Mesenchymal stem cell (in vitro differentiated cells and primary cell): ENCODE measurements around the gene ZNF280B.

Experiments used
- DNase-seq: peaks from one replicate; pipeline ENCODE4 v3.0.0-alpha.2; 2013
- H2AFZ ChIP-seq: one replicate; pipeline ENCODE4 v1.6.1; 2013; ENCODE audit warnings: low read depth, mild to moderate bottlenecking, control low read depth, inconsistent platforms, low read length, moderate library complexity
- H2AK5ac ChIP-seq: 2 replicates; pipeline ENCODE4 v1.6.1; 2013; ENCODE audit warnings: low read length, moderate library complexity, mild to moderate bottlenecking, inconsistent platforms; ENCODE audit not compliant: severe bottlenecking
- H2BK120ac ChIP-seq: one replicate; pipeline ENCODE4 v1.6.1; 2013; ENCODE audit warnings: low read depth, mild to moderate bottlenecking, inconsistent platforms, low read length, moderate library complexity
- H2BK12ac ChIP-seq, 2 experiments: one replicate each; pipeline ENCODE4 v1.6.1; 2013; ENCODE audit warnings: inconsistent platforms in 2 of 2, low read length in 2 of 2, mild to moderate bottlenecking in 2 of 2, moderate library complexity in 2 of 2, control low read depth in 1 of 2
- H2BK15ac ChIP-seq: one replicate; pipeline ENCODE4 v1.6.1; 2013; ENCODE audit warnings: mild to moderate bottlenecking, low read depth, inconsistent platforms; ENCODE audit not compliant: poor library complexity, severe bottlenecking
- H2BK5ac ChIP-seq: 2 replicates; pipeline ENCODE4 v1.6.1; 2013; ENCODE audit warnings: low read depth, mild to moderate bottlenecking, low read length, control low read depth, inconsistent platforms; ENCODE audit not compliant: poor library complexity, severe bottlenecking
- H3K14ac ChIP-seq, 2 experiments: one replicate each; pipeline ENCODE4 v1.6.1; 2013; ENCODE audit warnings: inconsistent platforms in 2 of 2, low read length in 2 of 2, control low read depth in 1 of 2, mild to moderate bottlenecking in 1 of 2, moderate library complexity in 1 of 2
- H3K18ac ChIP-seq, 2 experiments: one replicate each; pipeline ENCODE4 v1.6.1; 2013; ENCODE audit warnings: inconsistent platforms in 2 of 2, low read length in 2 of 2, control low read depth in 1 of 2, low read depth in 1 of 2, mild to moderate bottlenecking in 1 of 2
- H3K23ac ChIP-seq, 2 experiments: one replicate each; pipeline ENCODE4 v1.6.1; 2013; ENCODE audit warnings: inconsistent platforms in 2 of 2, low read length in 2 of 2, mild to moderate bottlenecking in 2 of 2, moderate library complexity in 2 of 2, control low read depth in 1 of 2
- H3K27ac ChIP-seq: 2 replicates; pipeline ENCODE4 v1.5.1; 2013; ENCODE audit warnings: mild to moderate bottlenecking, moderate library complexity, low read length, control low read depth, inconsistent platforms; ENCODE audit not compliant: poor library complexity, severe bottlenecking
- H3K27me3 ChIP-seq, 2 experiments: 2 replicates each; pipeline versions ENCODE4 v1.6.1 to v1.7.0; 2013; ENCODE audit warnings: low read length in 2 of 2, mild to moderate bottlenecking in 2 of 2, moderate library complexity in 2 of 2, control low read depth in 1 of 2, inconsistent platforms in 1 of 2; ENCODE audit not compliant: control insufficient read depth in 1 of 2, insufficient read depth in 1 of 2
- H3K36me3 ChIP-seq, 2 experiments: 2 replicates each; pipeline versions ENCODE4 v1.6.1 to v1.7.0; 2013; ENCODE audit warnings: low read length in 2 of 2, control low read depth in 1 of 2, inconsistent platforms in 1 of 2, low read depth in 1 of 2, mild to moderate bottlenecking in 1 of 2; ENCODE audit not compliant: insufficient read depth in 2 of 2, control insufficient read depth in 1 of 2
- H3K4ac ChIP-seq, 2 experiments: one replicate each; pipeline ENCODE4 v1.6.1; 2013; ENCODE audit warnings: inconsistent platforms in 2 of 2, low read length in 2 of 2, mild to moderate bottlenecking in 2 of 2, moderate library complexity in 2 of 2, control low read depth in 1 of 2, low read depth in 1 of 2
- H3K4me1 ChIP-seq: 2 replicates; pipeline ENCODE4 v1.6.1; 2013; ENCODE audit warnings: low read depth, low read length, control low read depth; ENCODE audit not compliant: control insufficient read depth, insufficient read depth
- H3K4me2 ChIP-seq: 2 replicates; pipeline ENCODE4 v1.6.1; 2013; ENCODE audit warnings: low read length, mild to moderate bottlenecking, inconsistent platforms; ENCODE audit not compliant: poor library complexity, severe bottlenecking
- H3K4me3 ChIP-seq, 2 experiments: 2 replicates each; pipeline versions ENCODE4 v1.5.1 to v1.7.0; 2013; ENCODE audit warnings: low read length in 2 of 2, mild to moderate bottlenecking in 2 of 2, control low read depth in 1 of 2, low read depth in 1 of 2; ENCODE audit not compliant: insufficient read depth in 1 of 2
- H3K79me1 ChIP-seq: replicated peaks from 2 replicates; pipeline ENCODE4 v1.6.1; 2013; ENCODE audit warnings: mild to moderate bottlenecking, control low read depth, low read length, inconsistent platforms; ENCODE audit not compliant: poor library complexity, severe bottlenecking
- H3K9ac ChIP-seq: 2 replicates; pipeline ENCODE4 v1.7.0; 2013; ENCODE audit warnings: mild to moderate bottlenecking, low read length, moderate library complexity
- H3K9me3 ChIP-seq: 2 replicates; pipeline ENCODE4 v1.7.0; 2013; ENCODE audit warnings: mild to moderate bottlenecking, low read length; ENCODE audit not compliant: control insufficient read depth
- H4K8ac ChIP-seq: one replicate; pipeline ENCODE4 v1.6.1; 2013; ENCODE audit warnings: inconsistent platforms, mild to moderate bottlenecking, low read length, moderate library complexity
- H4K91ac ChIP-seq: one replicate; pipeline ENCODE4 v1.6.1; 2013; ENCODE audit warnings: mild to moderate bottlenecking, low read length, inconsistent platforms
- WGBS: methylation state at CpG from one replicate; pipeline ENCODE4 v1.1.7; 2013; ENCODE audit warnings: mixed read lengths; 5-methylcytosine and 5-hydroxymethylcytosine counted together

ZNF280B gene

GRCh38 chr22:22552630-22553029, 44.1 kb upstream of the ZNF280B start:
- 33% methylated on average over 4 of the region's 4 CpGs for WGBS

DNA sequence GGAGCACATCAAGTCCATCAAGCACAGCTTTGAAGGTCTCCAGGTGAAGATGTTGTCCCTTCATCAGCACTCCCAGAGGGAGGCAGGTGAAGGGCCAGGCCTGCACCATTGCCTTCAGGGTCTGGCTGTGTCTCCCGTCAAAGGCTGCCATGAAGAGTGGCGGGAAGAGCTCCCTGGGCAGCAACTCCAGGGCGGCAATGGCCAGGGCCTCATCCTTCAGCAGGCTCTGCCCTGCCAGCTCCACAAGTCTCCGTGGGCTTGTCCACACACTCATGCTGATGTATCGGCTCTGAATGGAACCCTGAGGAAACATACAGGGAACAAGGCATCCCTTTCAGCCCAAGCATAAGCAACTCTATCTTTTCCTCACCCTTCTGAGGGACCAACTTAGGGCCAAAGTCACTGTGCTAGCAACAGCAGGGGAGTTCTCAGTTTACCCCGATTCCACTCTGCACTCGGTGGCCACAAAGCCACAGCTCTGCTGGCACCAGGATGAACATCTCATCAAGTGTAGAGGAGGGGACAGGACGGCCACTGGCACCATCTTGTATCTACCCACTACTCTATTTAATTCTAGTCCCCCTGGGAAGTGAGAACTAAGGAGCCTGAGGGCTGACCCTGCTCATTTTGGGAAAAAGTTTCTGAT, 42.4 kb upstream of the ZNF280B start:
- no peak overlapping the region for H2AFZ ChIP-seq
- no peaks in the 10 kb centered on the region for H3K9me3 ChIP-seq
- no peak overlapping the region for H3K4me3 ChIP-seq
- no peak overlapping the region for H3K18ac ChIP-seq
- WGBS: 81% methylated on average over 7 of the region's 8 CpGs
- H3K4ac ChIP-seq: no peak overlapping the region
- H2BK12ac ChIP-seq: no peak overlapping the region
- no peaks in the 10 kb centered on the region for H3K4me1 ChIP-seq
- H2BK5ac ChIP-seq: no peak overlapping the region
- no peak overlapping the region for H3K9ac ChIP-seq
- H3K36me3 ChIP-seq: no peaks in the 10 kb centered on the region
- no peak overlapping the region for H3K4me2 ChIP-seq
- H4K8ac ChIP-seq: no peak overlapping the region
- H2BK15ac ChIP-seq: no peak overlapping the region
- no peak overlapping the region for H2AK5ac ChIP-seq
- no peak overlapping the region for H4K91ac ChIP-seq
- DNase-seq: no peak
- H3K79me1 ChIP-seq: no peaks in the 10 kb centered on the region
- no peak overlapping the region for H2BK120ac ChIP-seq
- peaks cover 7 to 61% of the 10 kb centered on the region in 2 experiments for H3K27me3 ChIP-seq
- H3K14ac ChIP-seq: no peak overlapping the region
- H3K23ac ChIP-seq: no peak overlapping the region
- H3K27ac ChIP-seq: no peak overlapping the region

More at GRCh38 chr22:22552630-22553029, 44.1 kb upstream of the ZNF280B start:
- H3K27me3 ChIP-seq: peaks cover 7 to 50% of the 10 kb centered on the region in 2 experiments
- no peak overlapping the region for H2BK5ac ChIP-seq
- H3K23ac ChIP-seq: no peak overlapping the region
- no peak overlapping the region for H2BK120ac ChIP-seq
- H2AK5ac ChIP-seq: no peak overlapping the region
- H2AFZ ChIP-seq: peak overlapping the region; percentile 10
- no peak overlapping the region for H4K91ac ChIP-seq
- no peaks in the 10 kb centered on the region for H3K9me3 ChIP-seq
- H3K36me3 ChIP-seq: no peaks in the 10 kb centered on the region
- no peak overlapping the region for H3K18ac ChIP-seq
- H3K4me3 ChIP-seq: no peak overlapping the region
- H4K8ac ChIP-seq: no peak overlapping the region
- no peak overlapping the region for H2BK12ac ChIP-seq
- H3K4me2 ChIP-seq: no peak overlapping the region
- H3K14ac ChIP-seq: no peak overlapping the region
- H3K4ac ChIP-seq: no peak overlapping the region
- no peak overlapping the region for H3K9ac ChIP-seq
- no peak overlapping the region for H3K27ac ChIP-seq
- no peaks in the 10 kb centered on the region for H3K4me1 ChIP-seq
- H2BK15ac ChIP-seq: no peak overlapping the region
- no peak for DNase-seq
- no peaks in the 10 kb centered on the region for H3K79me1 ChIP-seq

GRCh38 chr22:22548910-22549309, 40.4 kb upstream of the ZNF280B start:
- Histone ChIP-seq H3K27ac (no peak overlapping the region), H3K9me3 (no peaks in the 10 kb centered on the region), H2AFZ (no peak overlapping the region), H3K4me3 (no peak overlapping the region), H3K23ac (no peak overlapping the region), H3K9ac (no peak overlapping the region), H4K8ac (no peak overlapping the region), H3K79me1 (no peaks in the 10 kb centered on the region), H3K14ac (no peak overlapping the region), H3K4me1 (no peaks in the 10 kb centered on the region), H3K4ac (no peak overlapping the region), H3K27me3 (peaks cover 7 to 60% of the 10 kb centered on the region in 2 experiments), H2AK5ac (no peak overlapping the region), H2BK12ac (no peak overlapping the region), H3K4me2 (no peak overlapping the region), H4K91ac (no peak overlapping the region), H3K36me3 (no peaks in the 10 kb centered on the region), H3K18ac (no peak overlapping the region), H2BK5ac (no peak overlapping the region), H2BK120ac (no peak overlapping the region), H2BK15ac (no peak overlapping the region)
- WGBS: 43% methylated on average over 1 of the region's 1 CpG
- no peak for DNase-seq

DNA sequence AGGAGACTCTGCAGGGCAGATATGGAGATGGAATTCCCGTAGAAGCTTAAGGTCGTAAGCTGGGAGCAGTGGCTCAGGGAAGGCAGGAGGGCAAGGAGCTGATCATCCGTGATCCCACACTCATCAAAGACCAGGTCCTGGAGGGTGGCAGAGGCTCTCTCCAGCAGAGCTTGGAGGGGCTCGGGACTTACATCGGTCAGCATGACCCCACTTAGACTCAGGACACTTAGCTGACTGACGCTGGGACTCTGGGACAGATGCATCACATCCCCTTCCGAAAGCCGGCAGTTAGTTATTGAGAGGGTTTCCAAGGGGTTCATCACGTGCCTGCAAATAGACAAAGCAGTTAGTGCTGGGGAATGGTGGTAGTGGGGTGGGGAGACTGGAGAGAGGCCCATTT, 39.8 kb upstream of the ZNF280B start:
- H3K4me1 ChIP-seq: no peaks in the 10 kb centered on the region
- no peaks in the 10 kb centered on the region for H3K79me1 ChIP-seq
- H3K27ac ChIP-seq: no peak overlapping the region
- H3K36me3 ChIP-seq: no peaks in the 10 kb centered on the region
- H3K9me3 ChIP-seq: no peaks in the 10 kb centered on the region
- peaks cover 7 to 58% of the 10 kb centered on the region in 2 experiments for H3K27me3 ChIP-seq
- no peak overlapping the region for H3K9ac ChIP-seq
- H2BK120ac ChIP-seq: no peak overlapping the region
- H2AK5ac ChIP-seq: no peak overlapping the region
- H4K8ac ChIP-seq: no peak overlapping the region
- WGBS: 63% methylated on average over 9 of the region's 9 CpGs
- no peak overlapping the region for H2BK15ac ChIP-seq
- no peak for DNase-seq
- H3K4me2 ChIP-seq: no peak overlapping the region
- H3K4ac ChIP-seq: no peak overlapping the region
- no peak overlapping the region for H2BK5ac ChIP-seq
- H3K23ac ChIP-seq: no peak overlapping the region
- H2AFZ ChIP-seq: no peak overlapping the region
- H3K4me3 ChIP-seq: no peak overlapping the region
- no peak overlapping the region for H4K91ac ChIP-seq
- no peak overlapping the region for H2BK12ac ChIP-seq
- H3K18ac ChIP-seq: no peak overlapping the region
- H3K14ac ChIP-seq: no peak overlapping the region
